Natural killer cell treated with Interleukin-12 subunit alpha and Interleukin-12 subunit beta and Interleukin-15 and Interleukin-18, amount 100 ng/mL, for 72 hours (primary cell): ENCODE results near the gene SVBP. TPM values are rescaled to one million over a fixed set of nuclear protein-coding genes. Genes with fewer than 3 reads are reported as not detected.

Experiments used
- ATAC-seq, 2 donors: fragments of 150-1000 bp; cut with Tn5 transposase in 1 of 2; sonication (Bioruptor Pico), chemical (Tn5 transposase) in 1 of 2; 2 replicates each; pipeline ENCODE4 v1.10.0; 2021
- DNase-seq: peaks from one replicate; pipeline ENCODE4 v3.0.0; 2022; ENCODE audit warnings: low spot score
- H3K27ac Mint-ChIP-seq, 2 donors: 1 replicate in 1 of 2; 2 replicates in 1 of 2; pipeline ENCODE4 v1.8.0; 2022; ENCODE audit warnings: mixed read lengths in 2 of 2, mild to moderate bottlenecking in 1 of 2, moderate library complexity in 1 of 2
- H3K27me3 Mint-ChIP-seq, 2 donors: 1 replicate in 1 of 2; 2 replicates in 1 of 2; pipeline ENCODE4 v1.8.0; 2022; ENCODE audit warnings: mixed read lengths in 2 of 2
- H3K36me3 Mint-ChIP-seq: one replicate; pipeline ENCODE4 v1.8.0; 2022; ENCODE audit warnings: mixed read lengths
- H3K4me1 Mint-ChIP-seq, 2 donors: 1 replicate in 1 of 2; 2 replicates in 1 of 2; pipeline ENCODE4 v1.8.0; 2022; ENCODE audit warnings: low read depth in 2 of 2, mixed read lengths in 2 of 2, mild to moderate bottlenecking in 1 of 2
- H3K4me3 Mint-ChIP-seq: one replicate; pipeline ENCODE4 v1.8.0; 2022; ENCODE audit warnings: mixed read lengths
- H3K9me3 Mint-ChIP-seq: 2 replicates; pipeline ENCODE4 v1.8.0; 2022; ENCODE audit warnings: mixed read lengths
- total RNA-seq, 2 donors: library from RNA; stranded (reverse); gene quantifications; one replicate each; pipeline ENCODE4 v1.2.3, GENCODE V29; 2022

SVBP gene
- total RNA-seq, 2 donors from 2014 or later = 8.4 to 10.7 TPM

- peak in 1 of 2 donors; percentile 37 for ATAC-seq
- H3K4me3 Mint-ChIP-seq = peak overlapping the region; percentile 99
- peaks cover 29 to 32% of the 10 kb centered on the region in 2 donors for H3K4me1 Mint-ChIP-seq
- no peaks in the 10 kb centered on the region for H3K9me3 Mint-ChIP-seq
- no peak for DNase-seq
- H3K27ac Mint-ChIP-seq = peak overlapping the region; percentile 78 to 81
- H3K27me3 Mint-ChIP-seq = no peaks in the 10 kb centered on the region
- peaks cover 16% of the 10 kb centered on the region for H3K36me3 Mint-ChIP-seq
These were observed 30.7 kb upstream of the SVBP start for GRCh38 chr1:42847721-42848460.

GRCh38 chr1:42847111-42847595 lies 30.0 kb upstream of the SVBP start:
- no peak for ATAC-seq
- peak overlapping the region; percentile 78 to 81 for H3K27ac Mint-ChIP-seq
- peaks cover 16% of the 10 kb centered on the region for H3K36me3 Mint-ChIP-seq
- no peaks in the 10 kb centered on the region for H3K27me3 Mint-ChIP-seq
- no peaks in the 10 kb centered on the region for H3K9me3 Mint-ChIP-seq
- peaks cover 27 to 32% of the 10 kb centered on the region in 2 donors for H3K4me1 Mint-ChIP-seq
- no peak for DNase-seq
- peak overlapping the region; percentile 99 for H3K4me3 Mint-ChIP-seq

GRCh38 chr1:42846257-42847110 lies 29.3 kb upstream of the SVBP start, which contains the start of gene ZNF691:
ZNF691 (plus strand) TSS chr1:42846613; CDS start chr1:42849659, 3,046 bp downstream.
- ATAC-seq = peak; percentile 96 to 99
- DNase-seq = peak; percentile 90
- Mint-ChIP-seq H3K27ac (peak within 1 kb of the TSS; percentile 78 to 81), H3K4me1 (peaks cover 27 to 32% of the 10 kb centered on the region in 2 donors), H3K36me3 (peaks cover 16% of the 10 kb centered on the region), H3K4me3 (peak within 1 kb of the TSS; percentile 99), H3K9me3 (no peaks in the 10 kb centered on the region), H3K27me3 (no peaks in the 10 kb centered on the region)

- peak overlapping the region; percentile 99 for H3K4me3 Mint-ChIP-seq
- H3K27me3 Mint-ChIP-seq = no peaks in the 10 kb centered on the region
- H3K4me1 Mint-ChIP-seq = peaks cover 27 to 32% of the 10 kb centered on the region in 2 donors
- H3K9me3 Mint-ChIP-seq = no peaks in the 10 kb centered on the region
- ATAC-seq (peak in 1 of 2 donors; percentile 3), DNase-seq (no peak)
- H3K36me3 Mint-ChIP-seq = peaks cover 16% of the 10 kb centered on the region
- H3K27ac Mint-ChIP-seq = peak overlapping the region; percentile 78 to 81
These were observed 28.7 kb upstream of the SVBP start for GRCh38 chr1:42845866-42846256.

- H3K27ac Mint-ChIP-seq = no peak overlapping the region
- peaks cover 27 to 32% of the 10 kb centered on the region in 2 donors for H3K4me1 Mint-ChIP-seq
- H3K27me3 Mint-ChIP-seq = no peaks in the 10 kb centered on the region
- H3K4me3 Mint-ChIP-seq = no peak overlapping the region
- DNase-seq (no peak), ATAC-seq (no peak)
- H3K36me3 Mint-ChIP-seq = peaks cover 16% of the 10 kb centered on the region
- no peaks in the 10 kb centered on the region for H3K9me3 Mint-ChIP-seq
These were observed 28.0 kb upstream of the SVBP start for GRCh38 chr1:42845193-42845592.

GRCh38 chr1:42844592-42845140 lies 27.5 kb upstream of the SVBP start:
- Mint-ChIP-seq H3K4me3 (no peak overlapping the region), H3K9me3 (no peaks in the 10 kb centered on the region), H3K4me1 (peaks cover 23 to 27% of the 10 kb centered on the region in 2 donors), H3K27ac (no peak overlapping the region), H3K27me3 (no peaks in the 10 kb centered on the region), H3K36me3 (peaks cover 11% of the 10 kb centered on the region)
- ATAC-seq (no peak), DNase-seq (no peak)

GRCh38 chr1:42841440-42842147 lies 24.4 kb upstream of the SVBP start:
- Mint-ChIP-seq H3K4me1 (peaks cover 5 to 7% of the 10 kb centered on the region in 2 donors), H3K27me3 (no peaks in the 10 kb centered on the region), H3K4me3 (no peak overlapping the region), H3K9me3 (no peaks in the 10 kb centered on the region), H3K27ac (no peak overlapping the region), H3K36me3 (no peaks in the 10 kb centered on the region)
- DNase-seq (no peak), ATAC-seq (no peak)

GRCh38 chr1:42841010-42841409 lies 23.8 kb upstream of the SVBP start:
- no peak overlapping the region for H3K4me3 Mint-ChIP-seq
- H3K9me3 Mint-ChIP-seq = no peaks in the 10 kb centered on the region
- H3K4me1 Mint-ChIP-seq = peaks cover 3 to 5% of the 10 kb centered on the region in 2 donors
- DNase-seq = no peak
- no peak for ATAC-seq
- H3K27ac Mint-ChIP-seq = no peak overlapping the region
- no peaks in the 10 kb centered on the region for H3K27me3 Mint-ChIP-seq
- H3K36me3 Mint-ChIP-seq = no peaks in the 10 kb centered on the region

- Mint-ChIP-seq H3K9me3 (no peaks in the 10 kb centered on the region), H3K36me3 (no peaks in the 10 kb centered on the region), H3K27ac (no peak overlapping the region), H3K4me1 (no peaks in the 10 kb centered on the region), H3K27me3 (no peaks in the 10 kb centered on the region), H3K4me3 (no peak overlapping the region)
- ATAC-seq = no peak
- no peak for DNase-seq
These were observed 21.4 kb upstream of the SVBP start for GRCh38 chr1:42838482-42839190.

- Mint-ChIP-seq H3K27ac (no peak overlapping the region), H3K4me3 (no peak overlapping the region), H3K27me3 (no peaks in the 10 kb centered on the region), H3K9me3 (no peaks in the 10 kb centered on the region), H3K36me3 (no peaks in the 10 kb centered on the region), H3K4me1 (no peaks in the 10 kb centered on the region)
- DNase-seq = no peak
- ATAC-seq = no peak
These were observed 20.5 kb upstream of the SVBP start for GRCh38 chr1:42837709-42838108.

- DNase-seq (no peak), ATAC-seq (no peak)
- Mint-ChIP-seq H3K4me3 (no peak overlapping the region), H3K9me3 (no peaks in the 10 kb centered on the region), H3K4me1 (no peaks in the 10 kb centered on the region), H3K27me3 (no peaks in the 10 kb centered on the region), H3K27ac (no peak overlapping the region), H3K36me3 (no peaks in the 10 kb centered on the region)
These were observed 18.2 kb upstream of the SVBP start for GRCh38 chr1:42835422-42835821.

- Mint-ChIP-seq H3K27me3 (no peaks in the 10 kb centered on the region), H3K36me3 (no peaks in the 10 kb centered on the region), H3K4me1 (no peaks in the 10 kb centered on the region), H3K9me3 (no peaks in the 10 kb centered on the region), H3K27ac (no peak overlapping the region), H3K4me3 (no peak overlapping the region)
- ATAC-seq (no peak), DNase-seq (no peak)
These were observed 17.6 kb upstream of the SVBP start for GRCh38 chr1:42834803-42835202.

GRCh38 chr1:42833981-42834380 lies 16.8 kb upstream of the SVBP start:
- Mint-ChIP-seq H3K4me3 (no peak overlapping the region), H3K27me3 (no peaks in the 10 kb centered on the region), H3K27ac (no peak overlapping the region), H3K9me3 (no peaks in the 10 kb centered on the region), H3K4me1 (no peaks in the 10 kb centered on the region), H3K36me3 (no peaks in the 10 kb centered on the region)
- ATAC-seq (no peak), DNase-seq (no peak)
